ENCODE data around the gene MRPS24.

- no peak for TF ChIP-seq POLR2A (IDR thresholded peaks at IDR 0.05)
- TF ChIP-seq EP300 (IDR thresholded peaks at IDR 0.05), result no peak
- TF ChIP-seq, protein P1, sequence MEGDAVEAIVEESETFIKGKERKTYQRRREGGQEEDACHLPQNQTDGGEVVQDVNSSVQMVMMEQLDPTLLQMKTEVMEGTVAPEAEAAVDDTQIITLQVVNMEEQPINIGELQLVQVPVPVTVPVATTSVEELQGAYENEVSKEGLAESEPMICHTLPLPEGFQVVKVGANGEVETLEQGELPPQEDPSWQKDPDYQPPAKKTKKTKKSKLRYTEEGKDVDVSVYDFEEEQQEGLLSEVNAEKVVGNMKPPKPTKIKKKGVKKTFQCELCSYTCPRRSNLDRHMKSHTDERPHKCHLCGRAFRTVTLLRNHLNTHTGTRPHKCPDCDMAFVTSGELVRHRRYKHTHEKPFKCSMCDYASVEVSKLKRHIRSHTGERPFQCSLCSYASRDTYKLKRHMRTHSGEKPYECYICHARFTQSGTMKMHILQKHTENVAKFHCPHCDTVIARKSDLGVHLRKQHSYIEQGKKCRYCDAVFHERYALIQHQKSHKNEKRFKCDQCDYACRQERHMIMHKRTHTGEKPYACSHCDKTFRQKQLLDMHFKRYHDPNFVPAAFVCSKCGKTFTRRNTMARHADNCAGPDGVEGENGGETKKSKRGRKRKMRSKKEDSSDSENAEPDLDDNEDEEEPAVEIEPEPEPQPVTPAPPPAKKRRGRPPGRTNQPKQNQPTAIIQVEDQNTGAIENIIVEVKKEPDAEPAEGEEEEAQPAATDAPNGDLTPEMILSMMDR (IDR thresholded peaks at IDR 0.05), result no peak
Measured at GRCh38 chr7:43843296-43843695, 26.0 kb downstream of the MRPS24 start.

Data from gastroesophageal sphincter (tissue), 3 donors.